Left lung (tissue), 10 donors: Measurements from ENCODE around the gene SLC35E2B. TPM values are rescaled to one million over a fixed set of nuclear protein-coding genes. Genes with fewer than 3 reads are reported as not detected.
"Not testable (repeated sequence)": the region's sequence is repeated elsewhere in the genome, so short reads cannot be mapped to it uniquely, and the experiment has no call there.

Experiments used
- ATAC-seq: fragments of 200-7000 bp; cut with Tn5 transposase; one replicate; pipeline ENCODE4 v1.9.1; 2020; ENCODE audit warnings: moderate library complexity
- DNase-seq, 4 donors: peaks; one replicate each; pipeline ENCODE4 v3.0.0-alpha.2; 2013 to 2020
- H3K27ac ChIP-seq, 2 donors: fragments of 200-600 bp; sonication (generic) in 1 of 2; one replicate each; pipeline versions ENCODE4 v1.5.0 to v1.8.0; 2020 to 2021
- H3K27me3 ChIP-seq, 2 donors: fragments of 200-600 bp; sonication (generic) in 1 of 2; one replicate each; pipeline versions ENCODE4 v1.5.0 to v1.8.0; 2020 to 2021
- H3K36me3 ChIP-seq, 2 donors: fragments of 200-600 bp; sonication (generic) in 1 of 2; one replicate each; pipeline versions ENCODE4 v1.5.0 to v1.8.0; 2020 to 2021
- H3K4me1 ChIP-seq, 2 donors: fragments of 200-600 bp; one replicate each; pipeline ENCODE4 v1.8.0; 2021
- H3K4me3 ChIP-seq, 2 donors: fragments of 200-600 bp; sonication (generic) in 1 of 2; one replicate each; pipeline versions ENCODE4 v1.5.0 to v1.8.0; 2020 to 2021; ENCODE audit warnings: mild to moderate bottlenecking in 1 of 2
- H3K9me3 ChIP-seq, 2 donors: fragments of 200-600 bp; sonication (generic) in 1 of 2; one replicate each; pipeline versions ENCODE4 v1.5.0 to v1.8.0; 2020 to 2021
- CTCF ChIP-seq, 2 donors: fragments of 200-600 bp; sonication (generic) in 1 of 2; IDR thresholded peaks; one replicate each; pipeline versions ENCODE4 v1.5.0 to v1.8.0; 2021; ENCODE audit warnings: antibody characterized with exemption in 2 of 2
- intact Hi-C, 2 donors: fragments of 100-400 bp; cut with DNase I; formaldehyde crosslinking; loops; one replicate each; pipeline versions ENCODE4 v1.11.2 to v1.14.2; 2022
- polyA plus RNA-seq, 6 donors: library from polyadenylated mRNA; unstranded; fragments of 120-200 nt; gene quantifications; one replicate each; pipeline ENCODE4 v1.2.1, GENCODE V29; 2013; ENCODE audit not compliant: insufficient read length in 6 of 6
- total RNA-seq, 2 donors: library from RNA; stranded (reverse); fragmentation: NEBNext Ultra II Directional; extraction: Animal tissue kit (Norgen Biotek cat#: 25700); gene quantifications; one replicate each; pipeline ENCODE4 v1.2.1, GENCODE V29; 2021
- donor health status: DM: no; HTN: yes; CAD: no.
- donor health status: DM: no; HTN: no; CAD: no.

The SLC35E2B gene
- total and polyA plus RNA-seq, 8 donors, result 45.7 to 109 (median 88.0) TPM

- ATAC-seq, H3K27ac ChIP-seq, H3K36me3 ChIP-seq, H3K4me3 ChIP-seq, H3K27me3 ChIP-seq, H3K9me3 ChIP-seq, intact Hi-C loops: not testable (repeated sequence)
- peak in 1 of 4 donors; percentile 43 for DNase-seq
- peaks cover 0 to 10% of the 10 kb centered on the region in 2 donors for H3K4me1 ChIP-seq
These were observed 5.0 kb upstream of the SLC35E2B start for GRCh38 chr1:1697358-1698183.

GRCh38 chr1:1696431-1697357, 4.1 kb upstream of the SLC35E2B start:
- H3K4me3 ChIP-seq, ATAC-seq, intact Hi-C loops, H3K9me3 ChIP-seq, H3K27ac ChIP-seq, H3K27me3 ChIP-seq, H3K36me3 ChIP-seq: not testable (repeated sequence)
- H3K4me1 ChIP-seq, result peaks cover 0 to 10% of the 10 kb centered on the region in 2 donors
- peak in 1 of 4 donors; percentile 59 for DNase-seq

- intact Hi-C loops, H3K27me3 ChIP-seq, H3K9me3 ChIP-seq, H3K36me3 ChIP-seq: not testable (repeated sequence)
- Histone ChIP-seq H3K27ac (peak overlapping the region; percentile 92 to 97), H3K4me3 (peak overlapping the region; percentile 41 to 59), H3K4me1 (peaks cover 0 to 13% of the 10 kb centered on the region in 2 donors)
- ATAC-seq, result peak; percentile 83
- DNase-seq, result peak; percentile 43 to 98 (median 71)
These were observed 276 bp downstream of the SLC35E2B start for GRCh38 chr1:1692324-1692713.

- H3K27me3 ChIP-seq, H3K9me3 ChIP-seq, H3K36me3 ChIP-seq, intact Hi-C loops, H3K27ac ChIP-seq, DNase-seq: not testable (repeated sequence)
- peaks cover 0 to 22% of the 10 kb centered on the region in 2 donors for H3K4me1 ChIP-seq
- peak overlapping the region in 1 of 2 donors; percentile 22 for H3K4me3 ChIP-seq
- peak; percentile 3 for ATAC-seq
These were observed 1.2 kb downstream of the SLC35E2B start for GRCh38 chr1:1691443-1691842.

- H3K36me3 ChIP-seq, ATAC-seq, H3K9me3 ChIP-seq: not testable (repeated sequence)
These were observed 3.1 kb downstream of the SLC35E2B start for GRCh38 chr1:1689526-1689925.

GRCh38 chr1:1687846-1688245, 4.7 kb downstream of the SLC35E2B start:
- Histone ChIP-seq H3K27ac (no peak overlapping the region), H3K4me1 (peaks cover 0 to 30% of the 10 kb centered on the region in 2 donors), H3K36me3 (peaks cover 0 to 3% of the 10 kb centered on the region in 2 donors), H3K9me3 (no peaks in the 10 kb centered on the region), H3K27me3 (no peaks in the 10 kb centered on the region), H3K4me3 (no peak overlapping the region)
- intact Hi-C loops, result no loop called here
- no peak for TF ChIP-seq CTCF (IDR thresholded peaks at IDR 0.05)
- DNase-seq, result peak in 1 of 4 donors; percentile 29
- no peak for ATAC-seq

More at GRCh38 chr1:1689526-1689925, 3.1 kb downstream of the SLC35E2B start:
- intact Hi-C loops, H3K4me3 ChIP-seq, H3K27me3 ChIP-seq, H3K27ac ChIP-seq: not testable (repeated sequence)
- DNase-seq, result peak in 1 of 4 donors; percentile 19
- peaks cover 0 to 31% of the 10 kb centered on the region in 2 donors for H3K4me1 ChIP-seq

- TF ChIP-seq CTCF (IDR thresholded peaks at IDR 0.05), result no peak
- H3K36me3 ChIP-seq, result peaks cover 0 to 4% of the 10 kb centered on the region in 2 donors
- ATAC-seq (no peak), DNase-seq (peak in 1 of 4 donors; percentile 30)
- no peaks in the 10 kb centered on the region for H3K27me3 ChIP-seq
- H3K27ac ChIP-seq, result no peak overlapping the region
- intact Hi-C loops, result no loop called here
- peaks cover 0 to 30% of the 10 kb centered on the region in 2 donors for H3K4me1 ChIP-seq
- no peak overlapping the region for H3K4me3 ChIP-seq
- H3K9me3 ChIP-seq, result no peaks in the 10 kb centered on the region
These were observed 8.4 kb downstream of the SLC35E2B start for GRCh38 chr1:1684031-1684681.
